H1 (cell line): Measurements from ENCODE around the gene USP35. TPM values are rescaled to one million over a fixed set of nuclear protein-coding genes. Genes with fewer than 3 reads are reported as not detected.

Experiments used
- CTCF ChIA-PET: fragments of 300-600 bp; sonication (Branson Sonifier 250); formaldehyde crosslinking; loops from one replicate; lab custom pipeline; 2021; ENCODE audit not compliant: partially characterized antibody; lab: Charles Lee
- POLR2A ChIA-PET: fragments of 300-600 bp; sonication (Branson Sonifier 250); formaldehyde crosslinking; loops from one replicate; lab custom pipeline; 2021; ENCODE audit warnings: inconsistent platforms; ENCODE audit not compliant: partially characterized antibody; lab: Charles Lee
- DNase-seq, 2 experiments: peaks; one replicate each; pipeline versions ENCODE4 v3.0.0 to v3.0.0-alpha.2; 2010 to 2022; ENCODE audit warnings: low spot score in 2 of 2, low read depth in 1 of 2, mixed read lengths in 1 of 2
- FAIRE-seq: peaks from 2 replicates; lab custom pipeline; 2011; peaks lifted over from hg19 to GRCh38; lab: Jason Lieb, UNC
- H2AFZ ChIP-seq: 2 replicates; pipeline ENCODE4 v1.8.1; 2012; ENCODE audit warnings: low read length, inconsistent platforms
- H2AK5ac ChIP-seq: 2 replicates; pipeline ENCODE4 v1.6.1; 2013; ENCODE audit warnings: low read depth, low read length
- H2BK120ac ChIP-seq: replicated peaks from 2 replicates; pipeline ENCODE3; 2013; ENCODE audit warnings: low read depth, low read length, inconsistent platforms
- H2BK12ac ChIP-seq: 2 replicates; pipeline ENCODE4 v1.6.1; 2013; ENCODE audit warnings: low read depth, low read length
- H2BK15ac ChIP-seq: 2 replicates; pipeline ENCODE4 v1.6.1; 2013; ENCODE audit warnings: low read length
- H2BK20ac ChIP-seq: 2 replicates; pipeline ENCODE4 v1.6.1; 2013; ENCODE audit warnings: low read length
- H2BK5ac ChIP-seq: 2 replicates; pipeline ENCODE4 v1.6.1; 2013; ENCODE audit warnings: low read depth, low read length
- H3K14ac ChIP-seq: 2 replicates; pipeline ENCODE4 v1.6.1; 2013; ENCODE audit warnings: inconsistent platforms; ENCODE audit not compliant: insufficient read length
- H3K18ac ChIP-seq: 2 replicates; pipeline ENCODE4 v1.6.1; 2013; ENCODE audit warnings: low read length; ENCODE audit errors: extremely low read depth
- H3K23ac ChIP-seq: 2 replicates; pipeline ENCODE4 v1.6.1; 2013; ENCODE audit warnings: inconsistent platforms; ENCODE audit not compliant: insufficient read length
- H3K23me2 ChIP-seq: 2 replicates; pipeline ENCODE4 v1.6.1; 2013; ENCODE audit warnings: low read depth, low read length
- H3K27ac ChIP-seq: 2 replicates; pipeline ENCODE4 v1.6.1; 2011; ENCODE audit warnings: low read depth, low read length, inconsistent platforms
- H3K27me3 ChIP-seq, 4 experiments: replicated peaks in 1 of 4; 1 replicate in 1 of 4; 2 replicates in 3 of 4; pipeline versions ENCODE4 v1.6.1 to v1.8.1; 2011 to 2013; ENCODE audit warnings: low read length in 3 of 4, mild to moderate bottlenecking in 3 of 4, inconsistent platforms in 2 of 4, mixed read lengths in 2 of 4, moderate library complexity in 1 of 4; ENCODE audit not compliant: control insufficient read depth in 3 of 4, insufficient read depth in 3 of 4; ENCODE audit errors: extremely low read depth in 1 of 4
- H3K36me3 ChIP-seq, 4 experiments: 2 replicates each; pipeline versions ENCODE4 v1.6.1 to v1.8.1; 2011 to 2013; ENCODE audit warnings: mild to moderate bottlenecking in 4 of 4, low read length in 3 of 4, moderate library complexity in 2 of 4, control low read depth in 1 of 4, inconsistent platforms in 1 of 4; ENCODE audit not compliant: insufficient read depth in 4 of 4, control insufficient read depth in 2 of 4
- H3K4ac ChIP-seq: replicated peaks from 2 replicates; pipeline ENCODE3; 2013; ENCODE audit warnings: low read length, low read depth, mixed read lengths, inconsistent platforms; ENCODE audit not compliant: insufficient read length
- H3K4me1 ChIP-seq, 4 experiments: replicated peaks in 1 of 4; 1 replicate in 1 of 4; 2 replicates in 3 of 4; pipeline versions ENCODE4 v1.6.1 to v1.8.1; 2011 to 2013; ENCODE audit warnings: low read length in 3 of 4, inconsistent platforms in 2 of 4, mixed read lengths in 1 of 4; ENCODE audit not compliant: insufficient read depth in 4 of 4, control insufficient read depth in 3 of 4
- H3K4me2 ChIP-seq, 2 experiments: 2 replicates each; pipeline versions ENCODE4 v1.6.1 to v1.8.1; 2011 to 2013; ENCODE audit warnings: low read depth in 2 of 2, low read length in 2 of 2, control low read depth in 1 of 2, inconsistent platforms in 1 of 2, mild to moderate bottlenecking in 1 of 2; ENCODE audit not compliant: insufficient read depth in 1 of 2
- H3K4me3 ChIP-seq, 4 experiments: fragments of 200-600, 300-600 bp in 1 of 4; sonication (generic), shearing (Covaris generic), sonication (Bioruptor Twin) in 1 of 4; 2 replicates each; pipeline versions ENCODE4 v1.5.1 to v1.8.1; 2011 to 2016; ENCODE audit warnings: low read length in 4 of 4, low read depth in 3 of 4, control low read depth in 2 of 4, inconsistent platforms in 2 of 4, mild to moderate bottlenecking in 2 of 4, mixed read lengths in 1 of 4, moderate library complexity in 1 of 4; ENCODE audit not compliant: insufficient read depth in 2 of 4; ENCODE audit errors: extremely low read depth in 1 of 4
- H3K56ac ChIP-seq: replicated peaks from 2 replicates; pipeline ENCODE3; 2013; ENCODE audit warnings: low read depth, mild to moderate bottlenecking, mixed read lengths, low read length, inconsistent platforms; ENCODE audit not compliant: insufficient read length
- H3K79me1 ChIP-seq: 2 replicates; pipeline ENCODE4 v1.6.1; 2013; ENCODE audit warnings: low read depth, low read length, control low read depth
- H3K79me2 ChIP-seq, 2 experiments: 2 replicates each; pipeline versions ENCODE4 v1.6.1 to v1.8.1; 2012 to 2013; ENCODE audit warnings: low read length in 2 of 2, mild to moderate bottlenecking in 2 of 2, inconsistent platforms in 1 of 2; ENCODE audit not compliant: insufficient read depth in 2 of 2, control insufficient read depth in 1 of 2
- H3K9ac ChIP-seq, 4 experiments: replicated peaks in 1 of 4; 1 replicate in 1 of 4; 2 replicates in 3 of 4; pipeline versions ENCODE4 v1.6.1 to v1.8.1; 2011 to 2013; ENCODE audit warnings: low read depth in 3 of 4, low read length in 3 of 4, control low read depth in 2 of 4, mild to moderate bottlenecking in 2 of 4, moderate library complexity in 2 of 4, inconsistent platforms in 1 of 4; ENCODE audit errors: extremely low read depth in 1 of 4
- H3K9me3 ChIP-seq, 2 experiments: 2 replicates each; pipeline versions ENCODE4 v1.6.1 to v1.8.1; 2012 to 2013; ENCODE audit warnings: mild to moderate bottlenecking in 2 of 2, moderate library complexity in 2 of 2, control low read depth in 1 of 2, inconsistent platforms in 1 of 2, low read depth in 1 of 2, low read length in 1 of 2, mixed read lengths in 1 of 2; ENCODE audit not compliant: insufficient read depth in 2 of 2
- H4K20me1 ChIP-seq, 2 experiments: replicated peaks in 1 of 2; 2 replicates each; pipeline versions ENCODE3 to v1.8.1; 2011 to 2013; ENCODE audit warnings: inconsistent platforms in 2 of 2, low read length in 2 of 2, mild to moderate bottlenecking in 1 of 2; ENCODE audit not compliant: insufficient read depth in 2 of 2, control insufficient read depth in 1 of 2
- H4K5ac ChIP-seq: 2 replicates; pipeline ENCODE4 v1.6.1; 2013; ENCODE audit warnings: low read length, low read depth, mixed read lengths, inconsistent platforms; ENCODE audit not compliant: insufficient read length
- H4K8ac ChIP-seq: 2 replicates; pipeline ENCODE4 v1.8.0; 2013; ENCODE audit warnings: mild to moderate bottlenecking, moderate library complexity, low read length, inconsistent platforms; ENCODE audit not compliant: insufficient read depth; ENCODE audit errors: extremely low read depth
- H4K91ac ChIP-seq: replicated peaks from 2 replicates; pipeline ENCODE3; 2013; ENCODE audit warnings: low read length, mixed read lengths, inconsistent platforms; ENCODE audit not compliant: insufficient read length
- ATF3 ChIP-seq: IDR thresholded peaks from 2 replicates; pipeline ENCODE4 v1.6.1; 2011; ENCODE audit warnings: low read depth, mild to moderate bottlenecking, low read length; ENCODE audit not compliant: insufficient read depth
- SAP30 ChIP-seq: fragments of 300-600 bp; sonication (generic); IDR thresholded peaks from 2 replicates; pipeline ENCODE4 v1.7.1; 2012; ENCODE audit warnings: low read length, moderate library complexity, mild to moderate bottlenecking, inconsistent platforms; ENCODE audit not compliant: insufficient read depth, insufficient replicate concordance
- YY1 ChIP-seq: IDR thresholded peaks from 2 replicates; pipeline ENCODE4 v1.6.1; 2011; ENCODE audit warnings: low read depth, mild to moderate bottlenecking, low read length
- WGBS, 2 experiments: shearing (Covaris generic) in 1 of 2; methylation state at CpG; one replicate each; pipeline versions ENCODE4 v1.1.6 to v1.1.7; 2013 to 2015; ENCODE audit warnings: low lambda C conversion rate in 2 of 2, mixed read lengths in 2 of 2, inconsistent platforms in 1 of 2, low coverage in 1 of 2, missing lambda C conversion rate in 1 of 2; ENCODE audit not compliant: insufficient replicate concordance in 2 of 2, insufficient coverage in 1 of 2, insufficient read length in 1 of 2; ENCODE audit errors: extremely low coverage in 1 of 2, missing lambda C conversion rate in 1 of 2; 5-methylcytosine and 5-hydroxymethylcytosine counted together
- polyA plus RNA-seq, 7 experiments: library from polyadenylated mRNA; depleted of rRNA in 3 of 7; stranded (reverse) in 5 of 7; unstranded in 2 of 7; fragments of >200 nt in 5 of 7; fragments of 200-250 nt in 2 of 7; gene quantifications; 1 replicate in 5 of 7; 2 replicates in 1 of 7; 4 replicates in 1 of 7; pipeline versions ENCODE4 v1.2.1 to v1.2.3, GENCODE V29; 2011 to 2013; ENCODE audit warnings: missing spikeins in 2 of 7, mixed read lengths in 2 of 7
- total RNA-seq: library from RNA; stranded (reverse); fragmentation: NEBNext Ultra II Directional; extraction: Animal tissue kit (Norgen Biotek cat#: 25700); gene quantifications from 2 replicates; pipeline ENCODE4 v1.2.1, GENCODE V29; 2021
- TF ChIP-seq, protein P1 (sequence below): IDR thresholded peaks from 2 replicates; pipeline ENCODE4 v1.6.1; 2011; ENCODE audit warnings: low read length, improper control_type of control experiment

USP35 gene
- total and polyA plus RNA-seq, 2 of the 8 experiments (the other 6 are each of a cell fraction or from before 2014, with no cell fraction given) = 4.6 to 6.8 TPM

DNA sequence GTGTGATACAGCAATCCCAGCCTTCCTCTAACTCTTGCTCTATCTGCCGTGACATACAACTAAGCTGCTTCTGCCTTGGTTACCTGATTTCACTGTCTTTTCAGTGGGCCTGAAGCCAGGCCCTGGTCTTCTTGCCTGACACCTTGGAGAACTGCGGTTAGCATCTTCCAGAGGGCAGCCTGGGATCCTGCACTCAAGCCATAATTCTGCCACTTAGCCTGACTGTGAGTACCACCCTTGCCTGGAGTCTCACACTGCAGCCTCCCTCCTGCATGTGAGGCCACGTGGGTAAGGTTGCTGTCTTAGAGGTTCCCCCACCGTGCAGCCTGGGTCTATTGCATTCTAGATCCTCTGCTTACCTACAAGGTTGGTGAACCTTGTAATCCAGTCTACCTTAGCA is 35.8 kb downstream of the USP35 start:
- no peaks in the 10 kb centered on the region for H3K4me1 ChIP-seq
- H2BK5ac ChIP-seq = no peak overlapping the region
- no peak overlapping the region for H3K56ac ChIP-seq
- ChIA-PET POLR2A (no interaction called here), CTCF (interaction anchor here (0.7 to 1.8 kb wide), 3 partner anchors 16 to 340 kb away, joined by 3 to 5 read pairs (median 3); no protein-coding TSS in a partner anchor)
- H3K14ac ChIP-seq = no peak overlapping the region
- H3K79me1 ChIP-seq = no peaks in the 10 kb centered on the region
- H3K27me3 ChIP-seq = no peaks in the 10 kb centered on the region
- H2BK20ac ChIP-seq = no peak overlapping the region
- H2BK12ac ChIP-seq = no peak overlapping the region
- H4K20me1 ChIP-seq = peaks cover 0 to 2% of the 10 kb centered on the region in 2 experiments
- no peak overlapping the region for H2AK5ac ChIP-seq
- H2BK15ac ChIP-seq = no peak overlapping the region
- no peak overlapping the region for H4K8ac ChIP-seq
- H3K18ac ChIP-seq = no peak overlapping the region
- no peak overlapping the region for H3K27ac ChIP-seq
- H3K4me3 ChIP-seq = no peak overlapping the region
- no peak overlapping the region for H4K91ac ChIP-seq
- H3K79me2 ChIP-seq = no peaks in the 10 kb centered on the region
- H3K23ac ChIP-seq = no peak overlapping the region
- H3K36me3 ChIP-seq = peaks cover 0 to 3% (median 1%) of the 10 kb centered on the region in 4 experiments; a peak in 2 of 8 replicates
- H4K5ac ChIP-seq = no peak overlapping the region
- no peak overlapping the region for H2AFZ ChIP-seq
- DNase-seq (no peak), FAIRE-seq (no peak)
- TF ChIP-seq YY1 = no peak
- TF ChIP-seq SAP30 = no peak
- TF ChIP-seq, protein P1, sequence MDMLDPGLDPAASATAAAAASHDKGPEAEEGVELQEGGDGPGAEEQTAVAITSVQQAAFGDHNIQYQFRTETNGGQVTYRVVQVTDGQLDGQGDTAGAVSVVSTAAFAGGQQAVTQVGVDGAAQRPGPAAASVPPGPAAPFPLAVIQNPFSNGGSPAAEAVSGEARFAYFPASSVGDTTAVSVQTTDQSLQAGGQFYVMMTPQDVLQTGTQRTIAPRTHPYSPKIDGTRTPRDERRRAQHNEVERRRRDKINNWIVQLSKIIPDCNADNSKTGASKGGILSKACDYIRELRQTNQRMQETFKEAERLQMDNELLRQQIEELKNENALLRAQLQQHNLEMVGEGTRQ = no peak
- no peak for TF ChIP-seq ATF3
- H3K9ac ChIP-seq = no peak overlapping the region
- no peak overlapping the region for H2BK120ac ChIP-seq
- no peaks in the 10 kb centered on the region for H3K9me3 ChIP-seq
- no peaks in the 10 kb centered on the region for H3K23me2 ChIP-seq
- 96% methylated on average over 4 of the region's 4 CpGs; no CpG with 5 or more reads in 1 of the 2 experiments for WGBS, 2 experiments
- no peak overlapping the region for H3K4ac ChIP-seq
- H3K4me2 ChIP-seq = no peak overlapping the region
